ENCODE data around the gene MINDY2. TPM values are rescaled to one million over a fixed set of nuclear protein-coding genes. Genes with fewer than 3 reads are reported as not detected.

Gene MINDY2
- total and polyA plus RNA-seq, 12 donors: 3.8 to 37.4 (median 31.8) TPM

DNA sequence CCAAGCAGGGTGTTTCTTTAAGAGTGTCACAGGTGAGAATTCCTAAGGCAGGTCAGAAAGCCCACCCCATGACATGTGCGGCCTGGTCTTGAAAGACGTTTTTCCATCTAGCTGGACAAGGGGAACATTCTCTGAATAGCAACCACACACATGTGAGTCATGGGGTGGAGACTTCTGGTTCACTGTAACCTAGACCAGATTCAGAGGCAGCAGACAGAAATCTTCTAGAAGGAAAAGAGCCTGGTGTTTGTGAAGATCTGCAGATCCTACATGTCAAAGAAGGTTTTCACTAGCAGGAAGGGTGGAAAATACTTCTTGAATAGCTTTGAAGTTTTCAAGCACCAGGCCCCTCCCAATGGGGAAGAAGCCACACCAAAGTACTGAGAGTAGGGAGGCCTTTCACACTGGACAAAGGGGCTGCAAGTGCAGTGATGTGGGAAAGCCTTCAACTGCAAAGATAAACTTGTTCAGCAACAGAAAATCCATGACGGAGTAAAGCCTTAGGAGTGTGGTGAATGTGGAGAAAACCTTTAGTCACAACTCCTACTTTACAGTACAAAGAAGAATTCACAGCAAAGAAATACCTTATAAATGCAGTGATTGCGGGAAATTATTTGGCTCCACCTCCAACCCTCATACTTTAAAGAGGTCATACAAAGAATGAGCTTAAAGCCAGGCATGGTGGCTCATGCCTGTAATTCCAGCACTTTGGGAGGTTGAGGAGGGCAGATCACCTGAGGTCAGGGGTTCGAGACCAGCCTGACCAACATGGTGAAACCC is 39.2 kb upstream of the MINDY2 start:
- Histone ChIP-seq H3K36me3 (peaks cover 0 to 3% (median 0%) of the 10 kb centered on the region in 9 donors), H3K27ac (peak overlapping the region in 4 of 10 donors; percentile 5 to 59 (median 30)), H3K27me3 (no peaks in the 10 kb centered on the region), H3K4me3 (no peak overlapping the region), H3K9me3 (no peaks in the 10 kb centered on the region), H3K4me1 (peaks cover 0 to 67% (median 54%) of the 10 kb centered on the region in 9 donors)
- TF ChIP-seq, protein P1, sequence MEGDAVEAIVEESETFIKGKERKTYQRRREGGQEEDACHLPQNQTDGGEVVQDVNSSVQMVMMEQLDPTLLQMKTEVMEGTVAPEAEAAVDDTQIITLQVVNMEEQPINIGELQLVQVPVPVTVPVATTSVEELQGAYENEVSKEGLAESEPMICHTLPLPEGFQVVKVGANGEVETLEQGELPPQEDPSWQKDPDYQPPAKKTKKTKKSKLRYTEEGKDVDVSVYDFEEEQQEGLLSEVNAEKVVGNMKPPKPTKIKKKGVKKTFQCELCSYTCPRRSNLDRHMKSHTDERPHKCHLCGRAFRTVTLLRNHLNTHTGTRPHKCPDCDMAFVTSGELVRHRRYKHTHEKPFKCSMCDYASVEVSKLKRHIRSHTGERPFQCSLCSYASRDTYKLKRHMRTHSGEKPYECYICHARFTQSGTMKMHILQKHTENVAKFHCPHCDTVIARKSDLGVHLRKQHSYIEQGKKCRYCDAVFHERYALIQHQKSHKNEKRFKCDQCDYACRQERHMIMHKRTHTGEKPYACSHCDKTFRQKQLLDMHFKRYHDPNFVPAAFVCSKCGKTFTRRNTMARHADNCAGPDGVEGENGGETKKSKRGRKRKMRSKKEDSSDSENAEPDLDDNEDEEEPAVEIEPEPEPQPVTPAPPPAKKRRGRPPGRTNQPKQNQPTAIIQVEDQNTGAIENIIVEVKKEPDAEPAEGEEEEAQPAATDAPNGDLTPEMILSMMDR (IDR thresholded peaks at IDR 0.05): no peak
- DNase-seq: no peak
- ATAC-seq: peak in 6 of 8 donors; percentile 59 to 83 (median 70)
- intact Hi-C loops (cut with DNase I): loop anchor here in 1 of 10 donors (10.0 kb wide), 1 partner anchor 47 kb away; no protein-coding TSS in a partner anchor
- WGBS, 2 donors: 74 to 75% methylated on average over 5 of the region's 5 CpGs

DNA sequence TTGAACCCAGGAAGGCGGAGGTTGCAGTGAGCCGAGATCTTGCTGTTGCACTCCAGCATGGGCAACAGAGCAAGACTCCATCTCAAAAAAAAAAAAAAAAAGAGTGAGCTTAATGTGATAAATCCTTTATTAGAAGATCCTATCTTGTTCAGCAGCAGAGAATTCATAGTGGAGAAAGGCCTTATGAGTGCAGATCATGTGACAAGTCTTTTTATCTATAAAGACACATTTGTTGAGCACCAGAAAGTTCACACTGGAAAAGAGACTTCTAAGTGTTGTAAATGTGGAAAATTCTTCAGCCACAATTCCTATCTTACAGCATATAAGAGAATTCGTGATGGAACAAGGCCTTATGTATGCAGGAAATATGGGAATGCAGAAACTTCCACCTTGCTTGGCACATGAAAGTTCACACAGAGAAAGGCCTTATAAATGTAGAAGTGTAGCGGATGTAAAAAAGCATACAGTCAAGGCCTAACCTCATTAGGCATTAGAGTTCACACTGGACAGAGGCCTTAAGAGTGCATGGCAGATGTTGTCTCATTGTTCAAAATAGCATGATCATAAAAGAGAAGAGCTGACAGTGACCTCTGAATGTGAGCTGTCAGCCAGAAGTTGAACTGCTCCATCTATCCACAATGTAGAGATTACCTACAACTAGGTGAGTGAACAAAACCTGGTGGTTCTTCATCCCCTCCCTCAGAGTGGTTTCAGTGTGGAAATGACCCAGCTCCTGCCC is 38.3 kb upstream of the MINDY2 start:
- WGBS, 2 donors: 92 to 93% methylated on average over 4 of the region's 4 CpGs
- H3K9me3 ChIP-seq: no peaks in the 10 kb centered on the region
- H3K27ac ChIP-seq: peak overlapping the region in 4 of 10 donors; percentile 4 to 59 (median 16)
- DNase-seq: no peak
- peak in 2 of 8 donors; percentile 12 to 52 for ATAC-seq
- H3K4me3 ChIP-seq: no peak overlapping the region
- H3K27me3 ChIP-seq: no peaks in the 10 kb centered on the region
- intact Hi-C loops (cut with DNase I): loop anchor here in 1 of 10 donors (10.0 kb wide), 1 partner anchor 48 kb away; no protein-coding TSS in a partner anchor
- H3K4me1 ChIP-seq: peaks cover 0 to 76% (median 62%) of the 10 kb centered on the region in 9 donors
- TF ChIP-seq, protein P1 (IDR thresholded peaks at IDR 0.05): no peak
- H3K36me3 ChIP-seq: peaks cover 0 to 3% (median 0%) of the 10 kb centered on the region in 9 donors

DNA sequence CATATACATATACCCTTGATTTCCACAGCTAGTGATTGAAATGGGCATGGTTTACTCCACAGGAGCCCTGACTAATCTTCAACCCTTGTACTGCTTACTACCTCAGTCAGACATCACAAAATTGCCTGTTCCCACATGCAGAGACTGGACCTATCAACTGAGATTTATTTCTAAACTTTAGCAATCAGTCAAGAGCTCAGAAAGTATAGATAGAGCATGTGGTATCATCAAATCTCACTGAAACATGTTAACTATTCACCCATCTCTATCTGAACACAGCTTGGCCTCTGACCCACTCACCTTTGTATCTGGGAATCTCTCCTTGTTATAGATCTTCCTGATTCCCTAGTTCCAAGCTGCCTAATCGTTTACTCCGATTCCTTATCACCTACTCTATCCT is 36.2 kb upstream of the MINDY2 start:
- Histone ChIP-seq H3K36me3 (no peaks in the 10 kb centered on the region), H3K9me3 (no peaks in the 10 kb centered on the region), H3K4me3 (no peak overlapping the region), H3K27ac (no peak overlapping the region), H3K27me3 (no peaks in the 10 kb centered on the region), H3K4me1 (peaks cover 0 to 94% (median 78%) of the 10 kb centered on the region in 9 donors)
- no peak for ATAC-seq
- TF ChIP-seq, protein P1 (IDR thresholded peaks at IDR 0.05): no peak
- intact Hi-C loops (cut with DNase I): loop anchor here in 1 of 10 donors (10.0 kb wide), 1 partner anchor 50 kb away; no protein-coding TSS in a partner anchor
- no peak for DNase-seq
- WGBS, 2 donors: 28 to 41% methylated on average over 2 of the region's 2 CpGs

DNA sequence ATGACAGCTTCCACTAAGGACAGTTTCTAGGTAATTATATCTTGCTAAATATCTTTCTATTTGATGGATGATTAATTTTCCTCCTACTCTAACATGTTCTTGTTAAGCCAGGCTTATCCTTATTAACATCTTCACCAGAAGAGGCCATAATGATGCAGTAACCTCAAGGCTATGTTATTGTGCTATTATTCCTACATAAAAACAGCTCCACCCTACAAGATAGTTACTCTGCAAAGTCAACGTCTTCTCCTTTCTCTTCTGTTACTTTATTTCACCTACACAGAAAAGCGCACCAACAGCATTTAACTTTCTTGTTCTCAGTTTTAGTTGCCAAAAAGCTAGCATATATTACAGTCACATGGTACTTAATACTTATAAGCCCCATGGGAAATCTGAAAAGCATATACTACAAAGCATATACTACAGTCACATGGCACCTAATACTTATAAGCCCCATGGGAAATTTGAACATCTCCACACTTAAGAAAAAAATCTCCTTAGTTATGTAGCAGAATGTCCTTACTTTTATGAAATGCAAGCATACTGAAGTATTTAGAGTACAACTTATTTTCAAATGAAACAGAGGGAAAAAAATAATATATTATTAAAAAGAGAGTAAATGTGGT is 35.0 kb upstream of the MINDY2 start:
- no peak overlapping the region for H3K27ac ChIP-seq
- DNase-seq (no peak), ATAC-seq (no peak)
- intact Hi-C loops (cut with DNase I): loop anchor here in 1 of 10 donors (10.0 kb wide), 1 partner anchor 51 kb away; no protein-coding TSS in a partner anchor
- 59 to 72% methylated on average over 2 of the region's 2 CpGs for WGBS, 2 donors
- no peak overlapping the region for H3K4me3 ChIP-seq
- peaks cover 0 to 96% (median 80%) of the 10 kb centered on the region in 9 donors for H3K4me1 ChIP-seq
- TF ChIP-seq, protein P1 (IDR thresholded peaks at IDR 0.05): no peak
- H3K9me3 ChIP-seq: no peaks in the 10 kb centered on the region
- no peaks in the 10 kb centered on the region for H3K27me3 ChIP-seq
- H3K36me3 ChIP-seq: no peaks in the 10 kb centered on the region
